Smooth muscle cell (in vitro differentiated cells): ENCODE results near the gene CSF2RB. TPM values are rescaled to one million over a fixed set of nuclear protein-coding genes. Genes with fewer than 3 reads are reported as not detected.

Experiments used
- DNase-seq: peaks from one replicate; lab custom pipeline; 2025; ENCODE audit not compliant: unreplicated experiment; lab: John Stamatoyannopoulos, UW
- H2AFZ ChIP-seq: fragments of 200-600 bp; sonication (generic); 2 replicates; pipeline ENCODE4 v1.6.0; 2016; ENCODE audit warnings: antibody characterized with exemption, low read depth, mild to moderate bottlenecking
- H3F3A ChIP-seq: fragments of 200-600 bp; sonication (generic); 2 replicates; pipeline ENCODE4 v1.6.0; 2017; ENCODE audit warnings: antibody characterized with exemption, low read depth
- H3K27ac ChIP-seq: fragments of 200-600 bp; sonication (generic); 2 replicates; pipeline ENCODE4 v1.5.1; 2016; ENCODE audit warnings: low read depth, mild to moderate bottlenecking
- H3K27me3 ChIP-seq: fragments of 200-600 bp; sonication (generic); 2 replicates; pipeline ENCODE4 v1.6.1; 2016; ENCODE audit warnings: low read depth, mild to moderate bottlenecking
- H3K36me3 ChIP-seq: fragments of 200-600 bp; sonication (generic); 2 replicates; pipeline ENCODE4 v1.5.1; 2016; ENCODE audit warnings: low read depth
- H3K4me1 ChIP-seq: fragments of 200-600 bp; sonication (generic); 2 replicates; pipeline ENCODE4 v1.5.1; 2016; ENCODE audit warnings: low read depth
- H3K4me2 ChIP-seq: fragments of 200-600 bp; sonication (generic); 2 replicates; pipeline ENCODE4 v1.6.0; 2016; ENCODE audit warnings: mild to moderate bottlenecking
- H3K4me3 ChIP-seq: fragments of 200-600 bp; sonication (generic); 2 replicates; pipeline ENCODE4 v1.5.1; 2016; ENCODE audit warnings: mild to moderate bottlenecking
- H3K79me2 ChIP-seq: fragments of 200-600 bp; sonication (generic); 2 replicates; pipeline ENCODE4 v1.6.0; 2016; ENCODE audit warnings: low read depth, mild to moderate bottlenecking
- H3K9ac ChIP-seq: fragments of 200-600 bp; sonication (generic); 2 replicates; pipeline ENCODE4 v1.6.0; 2016; ENCODE audit warnings: low read depth
- H3K9me3 ChIP-seq: fragments of 200-600 bp; sonication (generic); replicated peaks from 2 replicates; pipeline ENCODE4 v1.5.1; 2016; ENCODE audit warnings: low read depth
- H4K20me1 ChIP-seq: fragments of 200-600 bp; sonication (generic); 2 replicates; pipeline ENCODE4 v1.6.0; 2016; ENCODE audit warnings: low read depth
- WGBS: methylation state at CpG from one replicate; pipeline ENCODE4 v1.1.7; 2016; ENCODE audit warnings: low lambda C conversion rate; 5-methylcytosine and 5-hydroxymethylcytosine counted together
- polyA plus RNA-seq: library from polyadenylated mRNA; unstranded; fragments of >200 nt; fragmentation: Nextera tagmentation; extraction: Ambion mirVana; gene quantifications from 2 replicates; pipeline ENCODE4 v1.2.1, GENCODE V29; 2016
- total RNA-seq: library from RNA; depleted of rRNA; stranded (reverse); fragments of >200 nt; gene quantifications from 2 replicates; pipeline ENCODE4 v1.2.3, GENCODE V29; 2014
- TF ChIP-seq, protein P1 (sequence below): fragments of 200-600 bp; sonication (generic); IDR thresholded peaks from 2 replicates; pipeline ENCODE4 v1.5.1; 2017; ENCODE audit warnings: borderline replicate concordance, mild to moderate bottlenecking, antibody characterized with exemption; ENCODE audit not compliant: insufficient read depth, poor library complexity, severe bottlenecking

Gene CSF2RB
- total and polyA plus RNA-seq, 2 experiments from 2014 or later, result 0.43 TPM; not detected in 1

DNA sequence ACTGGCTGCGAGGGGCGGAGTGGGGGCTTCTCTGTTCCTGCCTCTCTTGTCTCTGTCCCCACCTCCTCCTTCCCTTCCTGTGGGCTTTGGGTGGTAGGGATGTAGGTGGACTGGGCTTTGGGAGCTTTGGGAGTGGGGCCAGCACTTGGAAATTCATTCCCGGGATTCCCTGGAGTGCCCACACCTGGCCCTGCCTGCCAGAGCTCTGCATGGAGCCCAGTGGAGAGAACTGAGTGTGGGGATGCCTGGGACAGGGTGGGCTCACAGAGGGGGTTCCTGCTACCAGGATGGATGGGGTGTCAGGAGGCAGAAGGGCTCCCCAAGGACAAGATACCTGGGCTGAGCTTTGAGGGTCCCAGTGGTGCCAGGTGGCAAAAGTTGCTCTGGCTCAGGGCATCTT is 22.3 kb downstream of the CSF2RB start:
- H3K27me3 ChIP-seq, result no peaks in the 10 kb centered on the region
- 100% methylated on average over 3 of the region's 3 CpGs for WGBS

DNA sequence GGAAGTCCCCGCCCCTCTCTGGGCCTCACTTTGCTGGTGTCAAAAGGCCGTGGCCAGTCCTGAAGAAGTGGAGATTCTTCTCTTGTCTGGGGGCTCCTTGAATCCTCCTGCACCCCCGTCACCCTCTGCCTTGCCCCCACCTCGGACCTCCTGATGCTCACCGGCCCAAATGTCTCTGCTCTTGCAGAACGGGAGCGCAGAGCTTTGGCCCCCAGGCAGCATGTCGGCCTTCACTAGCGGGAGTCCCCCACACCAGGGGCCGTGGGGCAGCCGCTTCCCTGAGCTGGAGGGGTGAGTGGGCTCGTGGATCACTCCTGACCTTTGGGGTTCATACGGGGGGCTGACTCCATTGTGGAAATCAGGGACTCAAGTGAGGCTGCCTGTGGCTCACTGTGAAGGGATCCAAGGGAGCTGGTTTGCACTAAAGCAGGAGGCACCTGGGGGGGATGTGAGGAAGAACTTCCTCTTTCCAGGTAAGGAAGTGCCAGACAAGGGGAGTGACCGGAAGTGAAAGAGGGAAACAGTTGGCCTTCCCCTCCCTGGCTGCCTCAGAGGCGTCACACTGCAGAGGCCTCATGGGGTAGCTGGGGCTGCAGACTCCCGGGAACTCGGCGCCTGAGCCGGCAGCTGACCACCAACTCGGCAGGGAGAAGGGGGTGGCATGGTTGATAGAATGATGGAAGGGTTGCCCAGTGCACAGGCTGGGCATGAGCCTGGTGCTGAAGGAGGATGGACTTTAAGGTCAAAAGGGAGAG is 23.1 kb downstream of the CSF2RB start:
- TF ChIP-seq, protein P1, sequence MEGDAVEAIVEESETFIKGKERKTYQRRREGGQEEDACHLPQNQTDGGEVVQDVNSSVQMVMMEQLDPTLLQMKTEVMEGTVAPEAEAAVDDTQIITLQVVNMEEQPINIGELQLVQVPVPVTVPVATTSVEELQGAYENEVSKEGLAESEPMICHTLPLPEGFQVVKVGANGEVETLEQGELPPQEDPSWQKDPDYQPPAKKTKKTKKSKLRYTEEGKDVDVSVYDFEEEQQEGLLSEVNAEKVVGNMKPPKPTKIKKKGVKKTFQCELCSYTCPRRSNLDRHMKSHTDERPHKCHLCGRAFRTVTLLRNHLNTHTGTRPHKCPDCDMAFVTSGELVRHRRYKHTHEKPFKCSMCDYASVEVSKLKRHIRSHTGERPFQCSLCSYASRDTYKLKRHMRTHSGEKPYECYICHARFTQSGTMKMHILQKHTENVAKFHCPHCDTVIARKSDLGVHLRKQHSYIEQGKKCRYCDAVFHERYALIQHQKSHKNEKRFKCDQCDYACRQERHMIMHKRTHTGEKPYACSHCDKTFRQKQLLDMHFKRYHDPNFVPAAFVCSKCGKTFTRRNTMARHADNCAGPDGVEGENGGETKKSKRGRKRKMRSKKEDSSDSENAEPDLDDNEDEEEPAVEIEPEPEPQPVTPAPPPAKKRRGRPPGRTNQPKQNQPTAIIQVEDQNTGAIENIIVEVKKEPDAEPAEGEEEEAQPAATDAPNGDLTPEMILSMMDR, result no peak
- H3F3A ChIP-seq, result no peaks in the 10 kb centered on the region
- H3K9ac ChIP-seq, result no peak overlapping the region
- no peaks in the 10 kb centered on the region for H3K27me3 ChIP-seq
- no peak overlapping the region for H3K27ac ChIP-seq
- no peaks in the 10 kb centered on the region for H4K20me1 ChIP-seq
- no peaks in the 10 kb centered on the region for H3K79me2 ChIP-seq
- H2AFZ ChIP-seq, result no peak overlapping the region
- H3K36me3 ChIP-seq, result no peaks in the 10 kb centered on the region
- WGBS, result 95% methylated on average over 20 of the region's 20 CpGs
- DNase-seq, result no peak
- H3K4me2 ChIP-seq, result no peak overlapping the region
- no peaks in the 10 kb centered on the region for H3K4me1 ChIP-seq
- H3K9me3 ChIP-seq, result no peaks in the 10 kb centered on the region
- H3K4me3 ChIP-seq, result no peak overlapping the region

More for the DNA sequence above, 22.3 kb downstream of the CSF2RB start:
- Histone ChIP-seq H3K36me3 (no peaks in the 10 kb centered on the region), H4K20me1 (no peaks in the 10 kb centered on the region), H3K9ac (no peak overlapping the region), H3K9me3 (no peaks in the 10 kb centered on the region), H3K4me2 (no peak overlapping the region), H3K4me1 (no peaks in the 10 kb centered on the region), H3K27ac (no peak overlapping the region), H2AFZ (no peak overlapping the region), H3F3A (no peaks in the 10 kb centered on the region), H3K4me3 (no peak overlapping the region), H3K79me2 (no peaks in the 10 kb centered on the region)
- no peak for DNase-seq
- TF ChIP-seq, protein P1, result no peak

DNA sequence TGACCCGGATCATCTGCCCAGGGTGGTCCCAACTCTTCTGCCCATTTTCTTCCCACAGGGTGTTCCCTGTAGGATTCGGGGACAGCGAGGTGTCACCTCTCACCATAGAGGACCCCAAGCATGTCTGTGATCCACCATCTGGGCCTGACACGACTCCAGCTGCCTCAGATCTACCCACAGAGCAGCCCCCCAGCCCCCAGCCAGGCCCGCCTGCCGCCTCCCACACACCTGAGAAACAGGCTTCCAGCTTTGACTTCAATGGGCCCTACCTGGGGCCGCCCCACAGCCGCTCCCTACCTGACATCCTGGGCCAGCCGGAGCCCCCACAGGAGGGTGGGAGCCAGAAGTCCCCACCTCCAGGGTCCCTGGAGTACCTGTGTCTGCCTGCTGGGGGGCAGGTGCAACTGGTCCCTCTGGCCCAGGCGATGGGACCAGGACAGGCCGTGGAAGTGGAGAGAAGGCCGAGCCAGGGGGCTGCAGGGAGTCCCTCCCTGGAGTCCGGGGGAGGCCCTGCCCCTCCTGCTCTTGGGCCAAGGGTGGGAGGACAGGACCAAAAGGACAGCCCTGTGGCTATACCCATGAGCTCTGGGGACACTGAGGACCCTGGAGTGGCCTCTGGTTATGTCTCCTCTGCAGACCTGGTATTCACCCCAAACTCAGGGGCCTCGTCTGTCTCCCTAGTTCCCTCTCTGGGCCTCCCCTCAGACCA is 24.0 kb downstream of the CSF2RB start:
- no peak for DNase-seq
- H3K79me2 ChIP-seq, result no peaks in the 10 kb centered on the region
- no peak overlapping the region for H3K27ac ChIP-seq
- no peaks in the 10 kb centered on the region for H3F3A ChIP-seq
- TF ChIP-seq, protein P1, result no peak
- no peaks in the 10 kb centered on the region for H4K20me1 ChIP-seq
- H3K9ac ChIP-seq, result no peak overlapping the region
- WGBS, result 87% methylated on average over 14 of the region's 14 CpGs
- H3K4me2 ChIP-seq, result no peak overlapping the region
- H3K36me3 ChIP-seq, result no peaks in the 10 kb centered on the region
- H2AFZ ChIP-seq, result no peak overlapping the region
- no peaks in the 10 kb centered on the region for H3K27me3 ChIP-seq
- H3K4me3 ChIP-seq, result no peak overlapping the region
- no peaks in the 10 kb centered on the region for H3K9me3 ChIP-seq
- no peaks in the 10 kb centered on the region for H3K4me1 ChIP-seq
